Activated naive CD8-positive, alpha-beta T cell treated with anti-CD3 and anti-CD28 coated beads for 36 hours (primary cell): Measurements from ENCODE around the gene DNAJB13. TPM values are rescaled to one million over a fixed set of nuclear protein-coding genes. Genes with fewer than 3 reads are reported as not detected.

Experiments used
- DNase-seq: peaks from one replicate; pipeline ENCODE4 v3.0.0; 2021
- H3K27ac Mint-ChIP-seq: one replicate; pipeline ENCODE4 v1.8.0; 2022; ENCODE audit warnings: mild to moderate bottlenecking, moderate library complexity, mixed read lengths
- H3K27me3 Mint-ChIP-seq: one replicate; pipeline ENCODE4 v1.8.0; 2022; ENCODE audit warnings: mild to moderate bottlenecking, mixed read lengths
- H3K36me3 Mint-ChIP-seq: one replicate; pipeline ENCODE4 v1.8.0; 2021; ENCODE audit warnings: mild to moderate bottlenecking, mixed read lengths
- H3K4me1 Mint-ChIP-seq: one replicate; pipeline ENCODE4 v1.8.0; 2021; ENCODE audit warnings: mixed read lengths
- H3K4me3 Mint-ChIP-seq: one replicate; pipeline ENCODE4 v1.8.0; 2022; ENCODE audit warnings: mild to moderate bottlenecking, moderate library complexity, mixed read lengths
- H3K9me3 Mint-ChIP-seq: one replicate; pipeline ENCODE4 v1.8.0; 2022; ENCODE audit warnings: mixed read lengths
- total RNA-seq, 2 experiments: library from RNA; stranded (reverse); gene quantifications; one replicate each; pipeline ENCODE4 v1.2.3, GENCODE V29; 2021

Gene DNAJB13
- total RNA-seq, 2 experiments from 2014 or later, result 0.18 to 0.21 TPM

DNA sequence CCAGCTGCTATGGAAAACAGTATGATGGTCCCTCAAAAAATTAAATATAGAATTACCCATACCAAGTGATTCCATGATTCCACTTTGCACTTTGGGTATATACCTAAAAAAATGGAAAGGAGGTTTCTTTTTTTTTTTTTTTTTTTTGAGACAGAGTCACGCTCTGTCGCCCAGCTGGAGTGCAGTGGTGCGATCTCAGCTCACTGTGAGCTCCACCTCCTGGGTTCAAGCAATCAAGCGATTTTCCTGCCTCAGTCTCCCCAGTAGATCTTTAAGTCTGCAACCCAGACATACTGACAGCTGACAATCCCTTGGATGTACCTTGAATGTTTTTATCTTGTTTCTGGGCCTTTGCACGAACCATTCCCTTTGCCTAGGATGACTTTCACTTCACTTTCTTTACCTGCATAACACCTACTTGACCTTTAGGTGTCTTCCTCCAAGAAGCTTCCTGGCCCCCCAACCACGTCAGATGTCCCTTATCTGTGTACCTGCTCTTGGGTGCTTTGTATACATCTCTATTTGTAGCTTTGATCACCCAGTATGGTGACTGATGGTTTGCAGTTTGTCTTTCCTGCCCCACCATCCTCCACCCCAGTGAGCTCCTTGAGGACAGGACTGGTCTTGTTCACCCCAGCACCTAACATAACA, 46.4 kb downstream of the DNAJB13 start:
- H3K27ac Mint-ChIP-seq, result peak overlapping the region; percentile 17
- no peaks in the 10 kb centered on the region for H3K9me3 Mint-ChIP-seq
- peaks cover 8% of the 10 kb centered on the region for H3K36me3 Mint-ChIP-seq
- H3K27me3 Mint-ChIP-seq, result no peaks in the 10 kb centered on the region
- H3K4me3 Mint-ChIP-seq, result no peak overlapping the region
- peaks cover 63% of the 10 kb centered on the region for H3K4me1 Mint-ChIP-seq
- no peak for DNase-seq

DNA sequence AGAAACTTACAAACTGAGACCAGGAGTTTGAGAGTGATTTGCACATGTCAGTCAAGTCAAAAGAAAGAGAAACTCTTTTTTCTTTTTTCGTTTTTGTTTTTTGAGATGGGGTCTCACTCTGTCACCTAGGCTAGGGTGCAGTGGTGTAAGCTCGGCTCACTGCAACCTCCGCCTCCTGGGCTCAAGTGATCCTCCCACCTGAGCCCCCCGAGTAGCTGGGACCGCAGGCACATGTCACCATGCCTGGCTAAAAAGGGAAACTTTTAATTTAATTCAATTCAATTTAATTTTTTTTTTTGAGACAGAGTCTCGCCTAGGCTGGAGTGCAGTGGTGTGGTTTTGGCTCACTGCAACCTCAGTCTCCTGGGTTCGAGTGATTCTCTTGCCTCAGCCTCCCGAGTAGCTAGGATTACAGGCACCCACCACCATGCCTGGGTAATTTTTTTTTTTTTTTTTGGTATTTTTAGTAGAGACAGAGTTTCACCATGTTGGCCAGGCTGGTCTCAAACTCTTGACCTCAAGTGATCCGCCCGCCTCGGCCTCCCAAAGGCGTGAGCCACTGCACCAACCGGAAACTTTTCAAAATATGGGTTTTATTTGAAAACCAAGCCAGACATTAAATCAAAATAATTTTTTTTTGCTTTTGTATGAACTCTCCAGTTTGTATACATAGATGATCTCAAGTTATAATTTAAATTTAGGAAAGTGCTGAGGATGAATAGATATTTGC, 48.2 kb downstream of the DNAJB13 start:
- no peak for DNase-seq
- Mint-ChIP-seq H3K27me3 (no peaks in the 10 kb centered on the region), H3K36me3 (peaks cover 17% of the 10 kb centered on the region), H3K27ac (peak overlapping the region; percentile 31), H3K4me3 (no peak overlapping the region), H3K4me1 (peaks cover 62% of the 10 kb centered on the region), H3K9me3 (no peaks in the 10 kb centered on the region)

- Mint-ChIP-seq H3K4me3 (no peak overlapping the region), H3K36me3 (peaks cover 17% of the 10 kb centered on the region), H3K9me3 (no peaks in the 10 kb centered on the region), H3K4me1 (peaks cover 60% of the 10 kb centered on the region), H3K27ac (peak overlapping the region; percentile 26), H3K27me3 (no peaks in the 10 kb centered on the region)
- DNase-seq, result no peak
Measured at GRCh38 chr11:73999581-74000306, 48.9 kb downstream of the DNAJB13 start.

GRCh38 chr11:74000307-74001133, 49.7 kb downstream of the DNAJB13 start:
- Mint-ChIP-seq H3K27ac (peak overlapping the region; percentile 12), H3K9me3 (no peaks in the 10 kb centered on the region), H3K27me3 (no peaks in the 10 kb centered on the region), H3K4me1 (peaks cover 60% of the 10 kb centered on the region), H3K4me3 (no peak overlapping the region), H3K36me3 (peaks cover 20% of the 10 kb centered on the region)
- DNase-seq, result no peak

GRCh38 chr11:74001822-74002286, 51.0 kb downstream of the DNAJB13 start:
- Mint-ChIP-seq H3K27me3 (no peaks in the 10 kb centered on the region), H3K4me3 (no peak overlapping the region), H3K27ac (no peak overlapping the region), H3K36me3 (peaks cover 20% of the 10 kb centered on the region), H3K4me1 (peaks cover 59% of the 10 kb centered on the region), H3K9me3 (no peaks in the 10 kb centered on the region)
- DNase-seq, result no peak

DNA sequence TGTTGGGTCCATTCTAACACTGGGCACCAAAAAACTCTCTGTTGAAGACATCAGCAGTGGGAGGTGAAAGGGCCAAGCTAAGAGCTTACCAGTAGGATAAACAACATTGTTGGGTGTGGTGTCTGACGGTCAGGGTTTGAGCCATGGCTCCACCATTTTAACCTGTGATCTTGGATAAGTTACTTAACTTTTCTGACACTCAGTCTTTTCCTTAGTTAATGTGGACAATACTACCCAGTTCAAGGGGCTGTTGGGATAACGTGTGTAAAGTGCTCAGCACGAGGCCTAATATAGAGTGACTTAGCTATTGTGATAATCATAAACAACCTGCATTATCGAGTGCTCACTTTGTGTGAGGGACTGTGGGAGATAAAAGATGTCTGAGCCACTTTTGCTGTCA, 52.0 kb downstream of the DNAJB13 start:
- Mint-ChIP-seq H3K36me3 (peaks cover 20% of the 10 kb centered on the region), H3K27ac (no peak overlapping the region), H3K4me1 (peaks cover 56% of the 10 kb centered on the region), H3K27me3 (no peaks in the 10 kb centered on the region), H3K9me3 (no peaks in the 10 kb centered on the region), H3K4me3 (no peak overlapping the region)
- no peak for DNase-seq

DNA sequence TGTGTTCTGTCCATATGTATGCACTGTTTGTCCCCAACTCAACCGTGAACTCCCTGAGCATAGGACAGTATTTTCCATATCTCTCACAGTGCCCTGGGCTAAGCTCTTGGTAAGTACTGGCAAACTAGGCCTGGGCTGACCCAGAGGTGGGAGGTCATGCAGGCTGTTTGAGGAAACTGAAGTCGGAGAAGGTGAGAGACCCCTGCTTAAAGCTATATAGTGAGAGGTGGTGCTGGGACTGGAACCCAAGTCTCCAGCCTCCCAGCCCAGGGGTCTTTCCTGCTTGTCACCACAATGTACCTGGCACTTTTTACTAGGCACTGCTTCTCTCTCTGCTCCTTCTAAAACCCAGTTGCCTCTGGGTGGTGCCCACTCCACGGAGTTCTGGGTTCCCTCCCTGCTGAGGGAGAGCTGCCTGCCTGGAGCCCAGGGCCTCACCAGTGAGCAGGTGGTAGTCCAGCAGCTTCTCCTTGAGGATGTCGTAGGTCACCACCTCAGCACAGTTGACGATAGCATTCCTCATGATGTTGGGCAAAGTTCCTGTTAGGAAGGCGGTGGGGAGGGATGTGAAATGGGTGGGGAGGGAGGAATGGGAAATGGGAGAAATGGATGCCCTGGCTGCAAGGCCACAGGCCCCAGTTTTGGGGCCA, 53.3 kb downstream of the DNAJB13 start:
- H3K36me3 Mint-ChIP-seq, result peaks cover 21% of the 10 kb centered on the region
- H3K27ac Mint-ChIP-seq, result no peak overlapping the region
- H3K4me1 Mint-ChIP-seq, result peaks cover 62% of the 10 kb centered on the region
- no peaks in the 10 kb centered on the region for H3K27me3 Mint-ChIP-seq
- no peak for DNase-seq
- no peaks in the 10 kb centered on the region for H3K9me3 Mint-ChIP-seq
- H3K4me3 Mint-ChIP-seq, result no peak overlapping the region

DNA sequence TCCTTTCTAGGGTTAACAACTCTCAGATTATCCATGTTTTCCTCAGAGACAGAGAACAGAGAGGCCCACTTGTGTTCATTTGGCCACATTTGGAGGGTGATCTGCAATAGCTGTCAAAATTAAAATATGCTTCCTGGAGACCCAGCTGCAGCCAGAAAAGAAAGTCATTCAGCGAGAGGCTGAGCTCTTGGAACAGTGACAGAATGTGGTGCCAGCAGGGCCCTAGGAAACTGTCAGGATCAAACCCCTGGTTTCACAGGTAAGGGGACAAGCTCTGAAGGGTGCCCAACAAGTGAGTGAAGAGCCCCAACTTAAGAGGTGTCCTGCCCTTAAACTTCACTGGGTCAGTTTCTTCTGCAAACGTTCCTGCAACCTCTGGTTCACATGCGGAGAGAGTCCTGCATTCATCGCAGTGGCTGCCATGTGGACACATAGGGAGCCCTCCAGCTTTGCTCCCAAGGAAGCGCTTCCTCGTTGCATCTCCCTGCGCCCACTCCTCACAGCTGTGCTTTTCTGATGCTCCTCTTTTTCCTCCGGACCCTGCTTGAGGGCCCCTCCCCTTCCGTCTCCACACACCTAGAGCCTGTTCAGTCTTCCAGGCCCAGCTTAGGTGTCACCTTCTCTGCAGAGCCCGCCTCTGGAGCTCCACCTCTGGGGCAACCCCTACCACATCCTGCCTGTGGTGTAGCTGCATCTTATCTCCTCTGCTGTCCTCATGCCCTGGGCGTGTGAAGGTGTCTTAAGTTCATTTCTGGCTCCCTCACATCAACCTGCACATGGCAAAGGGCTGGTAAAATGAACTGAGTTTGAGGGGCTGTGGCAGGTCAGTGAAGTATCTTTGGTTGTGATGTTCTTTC, 54.2 kb downstream of the DNAJB13 start:
- Mint-ChIP-seq H3K27ac (peak overlapping the region; percentile 94), H3K36me3 (peaks cover 22% of the 10 kb centered on the region), H3K27me3 (no peaks in the 10 kb centered on the region), H3K4me3 (peak overlapping the region; percentile 70), H3K4me1 (peaks cover 60% of the 10 kb centered on the region), H3K9me3 (no peaks in the 10 kb centered on the region)
- peak; percentile 81 for DNase-seq

DNA sequence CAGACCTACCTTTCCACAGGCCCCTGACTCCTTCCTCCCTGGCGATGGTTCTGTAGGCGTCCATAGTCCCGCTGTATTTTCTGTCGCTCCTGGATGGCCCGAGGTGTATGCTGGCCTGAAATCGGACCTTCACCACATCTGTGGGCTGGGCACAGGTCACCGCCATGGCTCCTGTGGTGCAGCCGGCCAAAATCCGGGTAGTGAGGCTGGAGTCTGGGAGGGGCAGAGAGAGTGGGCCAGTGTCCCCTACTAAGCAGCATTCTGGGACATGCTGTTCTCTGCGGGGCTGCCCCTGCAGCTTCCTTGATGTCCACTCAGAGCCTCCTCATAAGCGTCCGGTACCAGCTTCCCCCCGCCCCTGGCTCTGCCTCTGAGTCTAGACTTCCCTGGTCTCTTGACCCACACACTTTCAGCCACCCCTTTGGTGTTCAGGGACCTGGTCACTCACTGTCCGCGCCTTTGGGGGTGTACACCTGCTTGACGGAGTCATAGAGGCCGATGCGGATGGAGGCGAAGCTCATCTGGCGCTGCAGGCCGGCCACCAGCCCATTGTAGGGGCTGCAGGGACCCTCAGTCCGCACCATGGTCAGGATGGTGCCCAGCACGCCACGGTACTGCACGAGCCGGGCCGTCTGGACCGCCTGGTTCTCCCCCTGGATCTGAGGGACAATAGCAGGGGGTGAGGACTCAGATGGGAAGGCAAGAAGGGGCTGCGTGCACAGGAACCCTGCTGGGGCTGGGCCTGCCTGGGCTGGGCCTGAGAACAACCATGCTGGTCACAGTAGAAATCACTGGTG, 55.1 kb downstream of the DNAJB13 start:
- no peak for DNase-seq
- Mint-ChIP-seq H3K4me3 (no peak overlapping the region), H3K9me3 (no peaks in the 10 kb centered on the region), H3K27me3 (no peaks in the 10 kb centered on the region), H3K36me3 (peaks cover 25% of the 10 kb centered on the region), H3K27ac (peak overlapping the region; percentile 94), H3K4me1 (peaks cover 62% of the 10 kb centered on the region)

DNA sequence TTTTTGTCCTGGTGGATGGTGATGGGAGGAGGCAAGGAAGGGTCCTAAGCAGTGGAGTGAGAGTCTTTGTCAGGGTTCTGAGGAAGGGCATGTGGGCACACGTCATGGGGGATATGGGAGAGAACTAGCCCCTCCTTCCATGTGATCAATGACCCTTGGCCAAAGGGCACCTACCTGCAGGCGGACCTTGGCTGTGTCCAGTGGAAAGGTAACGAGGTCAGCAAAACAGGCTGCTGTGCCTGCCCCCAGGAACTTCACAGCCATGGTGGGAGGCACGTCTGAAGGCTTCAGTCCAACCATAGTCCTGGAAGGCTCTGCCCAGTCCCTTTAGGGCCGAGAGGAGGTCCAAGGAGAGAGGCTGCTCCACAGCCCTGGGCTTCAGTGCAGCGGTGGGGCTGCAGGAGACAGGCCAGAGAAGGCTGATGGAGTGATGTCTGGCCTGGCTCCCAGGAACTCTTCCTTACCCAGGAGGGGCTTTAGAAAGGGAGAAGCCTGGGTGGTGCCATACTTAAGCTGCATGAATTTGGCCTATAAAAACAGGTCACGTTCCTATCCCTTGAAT, 56.0 kb downstream of the DNAJB13 start:
- Mint-ChIP-seq H3K36me3 (peaks cover 30% of the 10 kb centered on the region), H3K27me3 (no peaks in the 10 kb centered on the region), H3K4me1 (peaks cover 68% of the 10 kb centered on the region), H3K9me3 (no peaks in the 10 kb centered on the region), H3K27ac (peak overlapping the region; percentile 64), H3K4me3 (no peak overlapping the region)
- DNase-seq, result no peak

DNA sequence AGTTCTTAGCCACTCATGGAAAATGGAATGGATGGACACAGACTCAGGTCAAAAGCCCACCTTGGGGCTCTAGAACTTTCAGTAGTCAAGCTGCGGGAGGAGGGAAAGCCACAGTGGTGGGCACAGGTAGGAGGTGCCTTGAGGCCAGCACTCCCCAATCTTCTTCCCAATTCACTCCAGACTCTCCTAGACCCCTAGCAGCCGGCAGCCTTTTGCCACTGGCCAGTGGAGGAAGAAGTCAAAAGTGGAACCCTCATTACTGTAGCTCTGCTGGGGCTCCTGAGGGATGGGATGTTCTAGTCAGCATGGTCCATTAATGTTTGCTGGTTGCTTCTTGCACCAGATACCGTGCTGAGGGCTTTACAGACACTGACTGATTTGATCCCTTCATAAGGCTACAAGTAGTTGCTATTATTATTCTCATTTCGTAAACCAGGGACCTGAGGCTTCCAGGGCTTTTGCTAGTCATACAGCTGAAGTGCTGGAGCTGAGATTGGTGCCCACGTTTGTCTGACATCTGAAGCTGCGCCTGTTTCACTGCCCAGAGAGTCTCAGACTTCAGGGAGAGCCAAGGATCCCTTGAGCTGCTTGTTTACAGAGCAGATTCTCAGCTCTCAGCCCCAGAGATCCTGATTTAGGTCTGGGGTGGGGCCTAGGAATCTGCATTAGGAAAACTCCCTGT, 57.0 kb downstream of the DNAJB13 start:
- Mint-ChIP-seq H3K27me3 (no peaks in the 10 kb centered on the region), H3K4me3 (no peak overlapping the region), H3K27ac (peak overlapping the region; percentile 30), H3K36me3 (peaks cover 31% of the 10 kb centered on the region), H3K4me1 (peaks cover 76% of the 10 kb centered on the region), H3K9me3 (no peaks in the 10 kb centered on the region)
- DNase-seq, result no peak
